Vagina (tissue), 2 donors: ENCODE results near the gene TFDP2. TPM values are rescaled to one million over a fixed set of nuclear protein-coding genes. Genes with fewer than 3 reads are reported as not detected.
"Not testable (repeated sequence)": the region's sequence is repeated elsewhere in the genome, so short reads cannot be mapped to it uniquely, and the experiment has no call there.

Experiments
- DNase-seq, 2 donors: peaks; one replicate each; pipeline ENCODE4 v3.0.0-alpha.2; 2017; ENCODE audit errors: extremely low spot score in 2 of 2
- H3K27ac ChIP-seq: fragments of 200-600 bp; sonication (generic); one replicate; pipeline ENCODE4 v1.5.1; 2019
- H3K27me3 ChIP-seq: fragments of 200-600 bp; sonication (generic); one replicate; pipeline ENCODE4 v1.5.1; 2019
- H3K36me3 ChIP-seq, 2 donors: fragments of 200-600 bp; sonication (generic); one replicate each; pipeline ENCODE4 v1.5.1; 2017 to 2019
- H3K4me1 ChIP-seq: fragments of 200-600 bp; sonication (generic); one replicate; pipeline ENCODE4 v1.5.1; 2019
- H3K4me3 ChIP-seq, 2 donors: fragments of 200-600 bp; sonication (generic); 1 replicate in 1 of 2; 2 replicates in 1 of 2; pipeline ENCODE4 v1.5.1; 2016 to 2019
- H3K9me3 ChIP-seq: fragments of 200-600 bp; sonication (generic); one replicate; pipeline ENCODE4 v1.5.1; 2019
- CTCF ChIP-seq, 3 experiments: fragments of 450-650 bp in 2 of 3; fragments of 200-600 bp in 1 of 3; sonication (generic) in 1 of 3; IDR thresholded peaks; one replicate each; pipeline ENCODE4 v1.5.1; 2017 to 2019; ENCODE audit warnings: antibody characterized with exemption in 3 of 3, mild to moderate bottlenecking in 2 of 3, moderate library complexity in 2 of 3
- POLR2A ChIP-seq, 2 donors: fragments of 450-650 bp; IDR thresholded peaks; one replicate each; pipeline ENCODE4 v1.6.1; 2017; ENCODE audit warnings: antibody characterized with exemption in 2 of 2, mild to moderate bottlenecking in 2 of 2, moderate library complexity in 2 of 2
- POLR2AphosphoS5 ChIP-seq, 2 donors: sonication (generic); formaldehyde crosslinking; IDR thresholded peaks; one replicate each; pipeline ENCODE4 v1.9.0; 2017; ENCODE audit warnings: antibody characterized with exemption in 2 of 2, mild to moderate bottlenecking in 2 of 2, low read depth in 1 of 2; ENCODE audit not compliant: insufficient read depth in 1 of 2
- intact Hi-C: fragments of 100-400 bp; cut with DNase I; formaldehyde crosslinking; loops from one replicate; pipeline ENCODE4 v1.15.1; 2023
- total RNA-seq: library from RNA; depleted of rRNA; stranded (reverse); fragments of >200 nt; gene quantifications from one replicate; pipeline ENCODE4 v1.2.3, GENCODE V29; 2016

The TFDP2 gene
- total RNA-seq, 1 donor from 2014 or later: 24.8 TPM

GRCh38 chr3:142148044-142148791 lies 1.1 kb downstream of the TFDP2 start:
- Histone ChIP-seq H3K27me3 (no peaks in the 10 kb centered on the region), H3K9me3 (no peaks in the 10 kb centered on the region), H3K4me3 (peak overlapping the region; percentile 73 to 92), H3K27ac (peak overlapping the region; percentile 93), H3K36me3 (no peaks in the 10 kb centered on the region), H3K4me1 (peaks cover 30% of the 10 kb centered on the region)
- no peak for TF ChIP-seq POLR2A (IDR thresholded peaks at IDR 0.05)
- no peak for TF ChIP-seq CTCF (IDR thresholded peaks at IDR 0.05)
- peak in 1 of 2 donors; percentile 5 for TF ChIP-seq POLR2AphosphoS5 (IDR thresholded peaks at IDR 0.05; ENCODE audit: insufficient read depth in 1 of 2, low read depth in 1 of 2)
- intact Hi-C loops: no loop called here
- DNase-seq: no peak

GRCh38 chr3:142144587-142144986 lies 4.8 kb downstream of the TFDP2 start:
- peaks cover 30% of the 10 kb centered on the region for H3K4me1 ChIP-seq
- H3K36me3 ChIP-seq, H3K27ac ChIP-seq, intact Hi-C loops, H3K27me3 ChIP-seq, H3K4me3 ChIP-seq, H3K9me3 ChIP-seq, DNase-seq: not testable (repeated sequence)

GRCh38 chr3:142140608-142141285 lies 8.6 kb downstream of the TFDP2 start:
- H3K4me3 ChIP-seq, H3K27ac ChIP-seq, H3K27me3 ChIP-seq, DNase-seq, H3K4me1 ChIP-seq, H3K9me3 ChIP-seq, intact Hi-C loops, H3K36me3 ChIP-seq: not testable (repeated sequence)

GRCh38 chr3:142137089-142137488 lies 12.3 kb downstream of the TFDP2 start:
- H3K4me3 ChIP-seq, DNase-seq, H3K36me3 ChIP-seq, H3K27ac ChIP-seq, intact Hi-C loops, H3K4me1 ChIP-seq, H3K9me3 ChIP-seq, H3K27me3 ChIP-seq: not testable (repeated sequence)

- no peak for DNase-seq
- Histone ChIP-seq H3K4me1 (no peaks in the 10 kb centered on the region), H3K27ac (no peak overlapping the region), H3K36me3 (no peaks in the 10 kb centered on the region), H3K27me3 (no peaks in the 10 kb centered on the region), H3K4me3 (no peak overlapping the region), H3K9me3 (no peaks in the 10 kb centered on the region)
- intact Hi-C loops: no loop called here
- no peak for TF ChIP-seq CTCF (IDR thresholded peaks at IDR 0.05)
- TF ChIP-seq POLR2A (IDR thresholded peaks at IDR 0.05): no peak
- no peak for TF ChIP-seq POLR2AphosphoS5 (IDR thresholded peaks at IDR 0.05; ENCODE audit: insufficient read depth in 1 of 2, low read depth in 1 of 2)
These were observed 14.5 kb downstream of the TFDP2 start for GRCh38 chr3:142134799-142135325.

- TF ChIP-seq CTCF (IDR thresholded peaks at IDR 0.05) (no peak), POLR2A (IDR thresholded peaks at IDR 0.05) (no peak), POLR2AphosphoS5 (IDR thresholded peaks at IDR 0.05; ENCODE audit: insufficient read depth in 1 of 2, low read depth in 1 of 2) (no peak)
- no peak for DNase-seq
- no peak overlapping the region for H3K4me3 ChIP-seq
- no peak overlapping the region for H3K27ac ChIP-seq
- no peaks in the 10 kb centered on the region for H3K36me3 ChIP-seq
- intact Hi-C loops: loop anchor here (10.0 kb wide), 1 partner anchor 155 kb away; no protein-coding TSS in a partner anchor
- no peaks in the 10 kb centered on the region for H3K27me3 ChIP-seq
- H3K4me1 ChIP-seq: no peaks in the 10 kb centered on the region
- no peaks in the 10 kb centered on the region for H3K9me3 ChIP-seq
These were observed 19.7 kb downstream of the TFDP2 start for GRCh38 chr3:142129516-142130171.
